22Rv1 (cell line): Measurements from ENCODE around the gene QPRT.
"Not testable (repeated sequence)": the region's sequence is repeated elsewhere in the genome, so short reads cannot be mapped to it uniquely, and the experiment has no call there.

Experiments used
- ZFX ChIP-seq: fragments of 450-650 bp; IDR thresholded peaks from 2 replicates; pipeline ENCODE4 v1.6.1; 2017; ENCODE audit warnings: antibody characterized with exemption, borderline replicate concordance
- TF ChIP-seq, protein P1 (sequence below): fragments of 450-650 bp; IDR thresholded peaks from 2 replicates; pipeline ENCODE4 v1.5.1; 2017; ENCODE audit warnings: mild to moderate bottlenecking

DNA sequence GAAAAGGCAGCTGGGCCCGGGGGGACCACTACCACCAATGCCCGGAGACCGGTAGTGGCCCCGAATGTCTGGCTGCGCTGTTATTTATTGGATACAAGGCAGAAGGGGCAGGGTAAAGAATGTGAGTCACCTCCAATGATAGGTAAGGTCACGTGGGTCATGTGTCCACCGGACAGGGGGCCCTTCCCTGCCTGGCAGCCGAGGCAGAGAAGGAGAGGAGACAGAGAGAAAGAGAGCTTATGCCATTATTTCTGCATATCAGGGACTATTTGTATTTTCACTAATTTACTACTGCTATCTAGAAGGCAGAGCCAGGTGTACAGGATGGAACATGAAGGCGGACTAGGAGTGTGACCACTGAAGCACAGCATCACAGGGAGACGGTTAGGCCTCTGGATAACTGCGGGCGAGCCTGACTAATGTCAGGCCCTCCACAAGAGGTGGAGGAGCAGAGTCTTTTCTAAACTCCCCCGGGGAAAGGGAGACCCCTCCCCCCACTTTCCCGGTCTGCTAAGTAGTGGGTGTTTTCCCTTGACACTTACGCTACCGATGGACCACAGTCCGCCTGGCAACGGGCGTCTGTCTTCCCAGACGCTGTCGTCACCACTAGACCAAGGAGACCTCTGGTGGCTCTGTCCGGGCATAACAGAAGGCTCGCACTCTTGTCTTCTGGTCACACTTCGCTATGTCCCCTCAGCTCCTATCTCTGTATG is 42.3 kb downstream of the QPRT start:
- TF ChIP-seq, protein P1, sequence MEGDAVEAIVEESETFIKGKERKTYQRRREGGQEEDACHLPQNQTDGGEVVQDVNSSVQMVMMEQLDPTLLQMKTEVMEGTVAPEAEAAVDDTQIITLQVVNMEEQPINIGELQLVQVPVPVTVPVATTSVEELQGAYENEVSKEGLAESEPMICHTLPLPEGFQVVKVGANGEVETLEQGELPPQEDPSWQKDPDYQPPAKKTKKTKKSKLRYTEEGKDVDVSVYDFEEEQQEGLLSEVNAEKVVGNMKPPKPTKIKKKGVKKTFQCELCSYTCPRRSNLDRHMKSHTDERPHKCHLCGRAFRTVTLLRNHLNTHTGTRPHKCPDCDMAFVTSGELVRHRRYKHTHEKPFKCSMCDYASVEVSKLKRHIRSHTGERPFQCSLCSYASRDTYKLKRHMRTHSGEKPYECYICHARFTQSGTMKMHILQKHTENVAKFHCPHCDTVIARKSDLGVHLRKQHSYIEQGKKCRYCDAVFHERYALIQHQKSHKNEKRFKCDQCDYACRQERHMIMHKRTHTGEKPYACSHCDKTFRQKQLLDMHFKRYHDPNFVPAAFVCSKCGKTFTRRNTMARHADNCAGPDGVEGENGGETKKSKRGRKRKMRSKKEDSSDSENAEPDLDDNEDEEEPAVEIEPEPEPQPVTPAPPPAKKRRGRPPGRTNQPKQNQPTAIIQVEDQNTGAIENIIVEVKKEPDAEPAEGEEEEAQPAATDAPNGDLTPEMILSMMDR = peak; percentile 70
- not testable (repeated sequence) for TF ChIP-seq ZFX
